Daoy (cell line): ENCODE data around the gene RASSF8. TPM values are rescaled to one million over a fixed set of nuclear protein-coding genes. Genes with fewer than 3 reads are reported as not detected.
"Not testable (repeated sequence)": the region's sequence is repeated elsewhere in the genome, so short reads cannot be mapped to it uniquely, and the experiment has no call there.

Experiments
- DNase-seq: peaks from one replicate; pipeline ENCODE4 v3.0.0-alpha.2; 2015; ENCODE audit warnings: low read depth
- total RNA-seq: library from RNA; depleted of rRNA; stranded (reverse); fragments of >200 nt; shearing (Covaris generic); gene quantifications from 2 replicates; pipeline ENCODE4 v1.2.3, GENCODE V29; 2014

The RASSF8 gene
- total RNA-seq, 1 experiment from 2014 or later: 24.9 TPM

GRCh38 chr12:26057271-26057670, 98.8 kb downstream of the RASSF8 start:
- not testable (repeated sequence) for DNase-seq

DNA sequence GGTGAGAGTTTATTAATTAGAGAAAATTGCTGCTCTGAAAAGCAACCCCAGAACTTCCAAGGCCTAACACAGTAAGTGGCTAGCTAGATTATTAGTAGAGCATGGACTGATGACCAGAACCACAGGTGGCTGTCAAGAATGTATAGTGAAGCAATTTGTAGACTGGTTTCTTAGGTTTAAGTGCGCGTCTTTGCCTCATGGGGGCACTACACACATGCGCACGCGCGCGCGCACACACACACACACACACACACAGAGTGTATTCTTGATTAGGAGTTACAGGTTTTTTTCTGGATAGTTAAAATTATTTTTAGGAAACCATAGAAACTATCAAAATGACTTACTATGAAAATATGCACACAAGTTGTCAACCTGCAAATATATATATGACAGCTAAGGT, 99.8 kb downstream of the RASSF8 start:
- DNase-seq: no peak

- DNase-seq: no peak
Measured at GRCh38 chr12:26058818-26059217, 100.3 kb downstream of the RASSF8 start.

DNA sequence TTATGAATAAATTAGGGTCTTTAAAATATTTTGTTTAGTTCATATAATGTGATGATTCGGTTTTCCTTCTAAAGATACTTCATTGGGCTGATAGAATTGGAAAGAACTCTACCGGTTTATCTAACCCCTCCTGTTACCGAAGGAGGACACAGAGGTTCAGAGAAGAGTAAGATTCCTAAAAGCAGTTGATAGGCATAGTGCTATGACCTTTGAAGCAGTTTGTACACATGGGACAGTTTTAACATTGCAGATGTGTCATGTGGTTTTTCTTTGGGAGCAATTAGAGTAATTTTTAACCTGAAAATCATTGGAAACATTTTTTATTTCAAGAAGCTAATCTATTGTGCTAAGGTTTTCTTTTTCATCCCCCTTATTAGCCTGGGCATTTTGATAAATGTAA, 103.5 kb downstream of the RASSF8 start:
- no peak for DNase-seq

GRCh38 chr12:26062566-26062965, 104.1 kb downstream of the RASSF8 start:
- DNase-seq: peak; percentile 42

GRCh38 chr12:26065451-26065850, 107.0 kb downstream of the RASSF8 start:
- DNase-seq: no peak

- DNase-seq: no peak
Measured at GRCh38 chr12:26068503-26068902, 110.0 kb downstream of the RASSF8 start.

DNA sequence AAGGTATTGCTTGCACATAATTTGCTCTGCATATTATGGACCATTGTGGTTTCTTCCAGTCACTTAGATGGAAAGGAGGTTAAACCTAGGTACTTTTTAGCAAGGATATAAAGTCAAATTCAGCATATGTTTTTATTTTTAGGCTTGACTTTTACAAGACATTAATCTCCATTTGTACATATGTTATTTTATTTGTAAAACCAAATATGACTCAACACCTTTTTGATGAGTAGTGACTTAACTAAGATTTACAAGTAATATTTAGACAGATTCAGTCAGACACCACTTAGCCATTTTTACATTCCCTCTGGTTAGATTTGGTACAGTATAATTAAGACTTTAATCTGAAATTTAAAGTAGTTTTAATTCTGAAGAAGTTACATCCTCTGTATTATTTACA, 111.3 kb downstream of the RASSF8 start:
- DNase-seq: no peak

GRCh38 chr12:26077915-26078702, 119.6 kb downstream of the RASSF8 start:
- no peak for DNase-seq

- DNase-seq: no peak
Measured at GRCh38 chr12:26080911-26081310, 122.4 kb downstream of the RASSF8 start.

DNA sequence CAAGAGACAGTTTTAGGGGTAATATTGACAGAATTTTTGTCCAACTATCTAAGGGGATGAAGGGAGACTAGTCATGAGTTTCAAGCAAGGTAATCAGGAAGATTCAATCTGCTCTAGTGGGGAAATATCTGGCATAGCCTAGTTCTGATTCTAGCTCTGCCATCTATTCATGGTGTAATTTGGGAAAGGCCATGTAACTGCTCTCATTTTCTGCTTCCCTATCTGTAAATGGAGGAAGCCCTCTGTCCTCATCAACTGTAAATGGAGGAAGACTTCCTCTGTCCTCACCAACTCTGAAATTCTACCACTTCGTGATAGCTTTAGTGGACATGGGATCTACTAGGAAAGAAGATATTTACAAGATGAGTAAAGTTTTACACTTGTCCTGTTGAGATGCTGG, 128.5 kb downstream of the RASSF8 start:
- no peak for DNase-seq

- DNase-seq: peak; percentile 25
Measured at GRCh38 chr12:26088998-26089397, 130.5 kb downstream of the RASSF8 start.

DNA sequence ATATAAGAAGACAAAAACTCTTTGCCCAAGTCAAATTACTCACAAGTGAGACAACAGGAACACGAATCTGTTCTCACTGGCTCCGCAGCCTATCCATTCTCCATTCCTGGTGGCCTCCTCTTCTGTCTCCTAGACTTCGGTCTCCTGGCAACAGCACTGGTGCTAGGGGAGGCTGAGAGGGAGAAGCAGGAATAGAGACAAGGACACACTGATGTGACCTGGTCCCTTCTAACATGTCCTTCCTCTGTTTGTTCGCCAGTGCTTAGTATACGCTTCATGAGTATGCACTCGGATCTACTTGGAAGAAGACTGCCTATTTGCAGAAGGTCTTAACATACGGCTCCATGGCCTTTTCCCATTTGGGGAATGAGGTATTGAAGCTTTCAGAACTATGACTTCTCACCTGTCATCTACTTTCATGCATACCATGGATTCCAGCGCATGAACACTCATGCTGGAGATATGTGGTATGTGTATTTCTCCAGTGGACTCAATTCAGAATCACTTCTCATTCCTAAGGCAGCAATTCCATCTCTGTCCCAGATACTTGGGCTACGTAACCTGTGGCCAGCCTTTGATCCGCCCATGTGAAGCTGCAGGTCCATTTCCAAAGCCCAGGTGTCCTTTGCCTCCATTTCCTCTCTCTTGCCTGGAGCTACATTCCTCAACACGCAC, 132.5 kb downstream of the RASSF8 start:
- DNase-seq: peak; percentile 27

- no peak for DNase-seq
Measured at GRCh38 chr12:26091822-26092221, 133.3 kb downstream of the RASSF8 start.

DNA sequence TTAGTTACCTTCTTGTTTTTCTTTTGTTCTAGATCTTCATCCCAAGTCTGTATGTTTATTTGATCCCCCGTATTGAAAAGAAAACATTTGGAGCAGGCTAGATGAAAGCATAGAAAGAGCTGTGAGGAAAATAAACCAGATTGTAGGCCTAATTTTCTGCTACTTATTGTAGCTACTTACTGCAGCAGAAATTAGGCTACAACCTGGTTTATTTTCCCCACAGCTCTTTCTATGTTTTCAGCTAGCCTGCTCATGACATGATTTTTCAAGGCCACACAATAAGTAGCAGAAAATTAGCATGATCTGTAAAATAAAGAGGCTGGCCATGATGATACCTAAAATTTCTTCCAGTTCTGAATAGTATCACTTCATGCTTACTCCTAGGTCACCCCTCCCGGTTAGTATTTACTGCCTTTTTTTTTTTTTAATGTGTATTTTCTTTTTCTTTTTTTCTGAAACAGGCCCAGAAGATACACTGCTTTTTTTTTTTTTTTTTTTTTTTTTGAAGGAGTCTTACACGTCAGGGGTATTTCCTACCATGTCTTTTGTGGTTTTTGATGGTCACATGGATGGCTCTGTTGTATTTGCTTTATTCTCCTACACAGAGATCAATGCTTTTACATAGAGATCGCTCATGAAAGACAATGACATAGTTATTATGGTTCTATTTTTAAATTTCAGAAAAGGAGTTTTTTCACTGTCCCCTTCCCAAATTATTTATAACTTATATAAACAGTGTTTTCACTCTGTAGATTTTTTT, 134.0 kb downstream of the RASSF8 start:
- no peak for DNase-seq

DNA sequence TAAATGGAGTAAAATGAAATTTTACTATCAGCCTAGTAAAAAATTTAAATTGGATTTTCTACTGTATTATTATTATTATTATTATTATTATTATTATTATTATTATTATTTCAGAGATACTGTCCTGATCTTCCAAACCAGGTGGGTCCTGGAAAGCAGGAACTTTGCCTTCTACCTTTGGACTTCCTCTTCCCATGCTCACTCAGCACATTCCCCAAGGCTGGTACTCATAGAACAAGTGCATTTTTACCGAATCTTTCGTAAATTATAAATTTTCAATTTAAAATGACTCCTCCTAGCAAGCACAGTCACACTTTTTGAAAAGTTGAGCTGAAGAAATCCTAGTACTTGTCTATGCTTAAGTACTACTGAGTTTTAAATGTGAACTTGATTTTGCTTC, 136.7 kb downstream of the RASSF8 start:
- no peak for DNase-seq

DNA sequence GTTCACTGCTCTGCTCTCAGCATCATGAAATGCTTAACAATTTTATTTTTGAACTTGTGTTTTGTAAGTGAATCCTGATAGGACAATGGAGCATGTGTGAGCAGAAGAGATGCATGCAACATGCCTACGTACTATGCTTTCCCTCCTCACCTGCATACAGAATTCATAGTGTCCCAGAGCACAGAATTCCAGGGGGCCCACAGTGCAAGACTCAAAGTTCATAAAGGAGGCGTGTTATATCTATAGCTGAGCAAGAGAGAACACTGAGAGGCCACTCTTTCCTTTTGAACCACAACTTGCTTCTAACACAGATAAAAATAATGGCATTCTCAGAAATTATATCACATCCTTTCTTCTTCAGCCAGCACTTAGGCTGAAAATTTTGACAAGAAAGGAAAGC, 137.6 kb downstream of the RASSF8 start:
- DNase-seq: no peak

DNA sequence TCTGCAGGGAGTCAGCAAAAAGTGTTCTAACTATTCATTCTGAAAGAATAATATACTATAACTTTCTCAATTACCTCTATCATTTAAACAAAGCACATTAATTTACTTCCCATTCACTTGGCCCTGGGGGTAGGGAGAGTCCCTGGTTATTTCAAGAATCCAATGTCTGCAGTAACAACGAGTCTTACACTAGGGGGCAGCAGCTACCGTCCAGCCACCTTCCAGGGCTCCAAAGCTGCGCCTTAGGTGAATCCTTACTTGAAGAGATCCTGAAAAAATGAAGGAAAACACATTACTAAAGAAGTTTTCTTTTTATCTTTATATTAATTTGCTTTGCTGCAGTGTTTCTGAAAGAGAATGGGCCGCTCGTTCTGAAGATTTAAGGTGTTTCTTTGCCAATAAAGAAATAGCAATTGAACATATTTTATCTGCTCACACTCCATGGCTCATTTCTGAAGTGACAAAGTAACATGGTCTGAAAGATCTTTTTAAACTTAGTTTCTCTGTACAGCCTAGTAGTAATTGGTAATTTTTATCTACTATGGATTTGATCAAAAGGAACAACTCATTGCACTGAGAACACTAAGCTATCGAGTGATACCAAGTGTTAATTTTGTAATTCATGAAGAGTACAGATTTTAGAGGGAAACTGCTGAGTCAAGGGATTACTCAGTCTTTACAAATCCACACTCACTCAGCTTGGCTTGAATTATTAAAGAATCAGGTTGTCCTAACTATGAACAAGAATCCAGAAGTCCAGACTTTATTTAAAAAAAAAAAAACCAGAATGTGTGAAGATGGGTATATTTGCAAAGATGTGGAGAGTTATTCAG, 138.8 kb downstream of the RASSF8 start:
- peak; percentile 86 for DNase-seq

DNA sequence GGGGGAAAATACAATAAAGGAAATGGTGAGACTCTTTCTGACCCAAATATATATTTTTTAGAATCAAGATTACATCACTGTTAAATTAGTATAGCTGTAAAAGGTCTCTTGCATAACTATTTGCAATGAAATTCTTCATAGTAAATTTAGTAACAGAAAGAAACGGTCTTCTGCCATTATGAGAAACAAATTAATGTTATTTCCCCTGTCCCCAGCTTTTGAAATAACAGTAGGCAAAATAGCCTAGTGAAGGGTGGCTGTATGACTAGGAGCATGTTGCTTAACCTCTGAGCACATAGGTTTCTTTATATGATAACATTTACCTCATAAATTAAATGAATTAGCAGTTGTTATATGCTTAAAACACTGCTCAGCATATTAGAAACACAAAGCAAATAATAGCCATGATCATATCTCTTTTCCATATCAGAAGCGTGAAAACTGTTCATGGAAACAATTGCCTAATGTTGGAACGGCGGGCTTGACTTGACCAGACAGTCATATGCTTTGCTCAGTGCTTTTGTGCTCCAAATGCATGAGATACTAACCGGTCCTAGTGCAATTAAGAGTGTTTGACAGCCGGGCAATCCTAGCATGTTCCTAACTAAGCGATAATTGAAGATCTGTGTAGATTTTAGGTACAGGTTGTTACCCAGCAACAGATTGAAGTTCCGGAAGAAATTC, 142.3 kb downstream of the RASSF8 start:
- DNase-seq: no peak

DNA sequence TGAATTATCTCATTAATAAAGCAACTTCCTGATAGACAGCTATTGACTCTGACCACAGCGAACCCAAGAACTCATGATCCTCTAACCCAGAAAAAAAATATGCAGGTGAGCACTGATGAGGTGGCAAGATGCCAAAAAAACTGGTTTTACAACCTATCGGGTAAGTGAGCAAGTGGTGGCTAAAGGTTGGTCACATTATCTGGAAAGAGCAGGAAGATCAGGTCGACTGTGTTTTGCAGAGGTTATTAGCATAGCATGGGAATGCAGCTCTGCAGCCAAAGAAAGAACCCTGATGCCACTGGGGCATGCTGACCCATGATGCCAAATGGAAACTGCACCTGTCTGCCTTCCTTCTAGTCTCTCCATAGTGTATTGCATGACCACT, 142.9 kb downstream of the RASSF8 start:
- no peak for DNase-seq

DNA sequence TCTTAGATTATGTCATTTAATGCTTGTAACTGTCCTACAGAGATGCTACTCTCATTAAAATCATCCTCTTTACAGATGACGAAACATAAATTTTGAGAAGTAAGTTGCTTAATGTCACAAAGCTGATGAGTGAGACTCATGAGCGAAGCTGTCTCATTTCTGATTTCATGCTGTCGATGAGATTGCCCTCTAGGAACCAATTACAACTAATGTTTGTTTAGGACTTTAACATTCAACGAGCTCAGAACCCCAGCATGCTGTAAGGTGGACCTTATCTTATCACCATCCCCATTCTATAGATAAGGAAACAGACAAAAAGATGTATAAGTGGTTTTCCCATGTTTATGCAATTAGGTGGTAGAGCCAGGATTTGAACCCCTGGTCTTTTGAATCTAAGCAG, 143.3 kb downstream of the RASSF8 start:
- no peak for DNase-seq
